GM12891 (cell line): ENCODE results near the gene SLC27A1.

Experiments used
- PAX5 ChIP-seq: IDR thresholded peaks from 2 replicates; pipeline ENCODE4 v1.6.1; 2011; ENCODE audit warnings: low read length, moderate library complexity, mild to moderate bottlenecking; ENCODE audit not compliant: insufficient read depth, severe bottlenecking
- POLR2A ChIP-seq: IDR thresholded peaks from 2 replicates; pipeline ENCODE4 v1.6.1; 2011; ENCODE audit warnings: low read depth, low read length, control low read depth
- POLR2AphosphoS5 ChIP-seq: IDR thresholded peaks from 2 replicates; pipeline ENCODE4 v1.6.1; 2011; ENCODE audit warnings: low read depth, low read length, control low read depth
- POU2F2 ChIP-seq: IDR thresholded peaks from 2 replicates; pipeline ENCODE4 v1.6.1; 2011; ENCODE audit warnings: low read depth, mild to moderate bottlenecking, control low read depth, low read length, moderate library complexity
- TAF1 ChIP-seq: IDR thresholded peaks from 2 replicates; pipeline ENCODE4 v1.6.1; 2011; ENCODE audit warnings: low read depth, low read length, control low read depth

- TF ChIP-seq POLR2A (no peak), TAF1 (no peak), PAX5 (no peak), POLR2AphosphoS5 (no peak), POU2F2 (no peak)
Measured at GRCh38 chr19:17549085-17549740, 78.9 kb downstream of the SLC27A1 start.
